Thyroid gland (tissue), 4 donors: ENCODE results near the gene SLC4A7. TPM values are rescaled to one million over a fixed set of nuclear protein-coding genes. Genes with fewer than 3 reads are reported as not detected.

Source experiments
- DNase-seq, 2 donors: peaks; one replicate each; pipeline ENCODE4 v3.0.0-alpha.2; 2019
- H3K27ac ChIP-seq, 3 donors: fragments of 200-600 bp; sonication (generic); 1 replicate in 2 of 3; 2 replicates in 1 of 3; pipeline ENCODE4 v1.5.1; 2016 to 2019; ENCODE audit warnings: mild to moderate bottlenecking in 1 of 3, moderate library complexity in 1 of 3
- H3K27me3 ChIP-seq: fragments of 200-600 bp; sonication (generic); one replicate; pipeline ENCODE4 v1.5.1; 2019
- H3K36me3 ChIP-seq, 2 donors: fragments of 200-600 bp; sonication (generic); one replicate each; pipeline ENCODE4 v1.5.1; 2016 to 2019
- H3K4me1 ChIP-seq, 2 donors: fragments of 200-600 bp; sonication (generic); one replicate each; pipeline ENCODE4 v1.5.1; 2017 to 2019
- H3K4me3 ChIP-seq, 3 donors: fragments of 200-600 bp; sonication (generic); replicated peaks in 1 of 3; 1 replicate in 2 of 3; 2 replicates in 1 of 3; pipeline ENCODE4 v1.5.1; 2016; ENCODE audit warnings: mild to moderate bottlenecking in 1 of 3
- H3K9me3 ChIP-seq: fragments of 200-600 bp; sonication (generic); one replicate; pipeline ENCODE4 v1.5.1; 2017
- POLR2A ChIP-seq, 2 donors: fragments of 450-650 bp; IDR thresholded peaks; one replicate each; pipeline ENCODE4 v1.6.1; 2017; ENCODE audit warnings: antibody characterized with exemption in 2 of 2, mild to moderate bottlenecking in 2 of 2, moderate library complexity in 1 of 2
- WGBS, 2 donors: methylation state at CpG; one replicate each; pipeline ENCODE4 v1.1.5; 2017; 5-methylcytosine and 5-hydroxymethylcytosine counted together
- intact Hi-C: fragments of 100-400 bp; cut with DNase I; formaldehyde crosslinking; loops from one replicate; pipeline ENCODE4 v1.15.1; 2023
- total RNA-seq, 4 donors: library from RNA; depleted of rRNA; stranded (reverse); fragments of >200 nt; gene quantifications; one replicate each; pipeline ENCODE4 v1.2.3, GENCODE V29; 2016
- TF ChIP-seq, protein P1 (sequence below), 6 experiments: fragments of 200-600 bp in 3 of 6; fragments of 450-650 bp in 3 of 6; sonication (generic) in 3 of 6; IDR thresholded peaks; one replicate each; pipeline ENCODE4 v1.5.1; 2016 to 2019; ENCODE audit warnings: antibody characterized with exemption in 6 of 6, mild to moderate bottlenecking in 2 of 6, inconsistent platforms in 1 of 6, moderate library complexity in 1 of 6

The SLC4A7 gene
- total RNA-seq, 4 donors from 2014 or later, result 22.0 to 47.6 (median 32.3) TPM

- no peaks in the 10 kb centered on the region for H3K9me3 ChIP-seq
- H3K4me3 ChIP-seq, result no peak overlapping the region
- intact Hi-C loops, result loop anchor here (10.0 kb wide), 1 partner anchor 315 kb away; no protein-coding TSS in a partner anchor
- DNase-seq, result no peak
- TF ChIP-seq, protein P1, sequence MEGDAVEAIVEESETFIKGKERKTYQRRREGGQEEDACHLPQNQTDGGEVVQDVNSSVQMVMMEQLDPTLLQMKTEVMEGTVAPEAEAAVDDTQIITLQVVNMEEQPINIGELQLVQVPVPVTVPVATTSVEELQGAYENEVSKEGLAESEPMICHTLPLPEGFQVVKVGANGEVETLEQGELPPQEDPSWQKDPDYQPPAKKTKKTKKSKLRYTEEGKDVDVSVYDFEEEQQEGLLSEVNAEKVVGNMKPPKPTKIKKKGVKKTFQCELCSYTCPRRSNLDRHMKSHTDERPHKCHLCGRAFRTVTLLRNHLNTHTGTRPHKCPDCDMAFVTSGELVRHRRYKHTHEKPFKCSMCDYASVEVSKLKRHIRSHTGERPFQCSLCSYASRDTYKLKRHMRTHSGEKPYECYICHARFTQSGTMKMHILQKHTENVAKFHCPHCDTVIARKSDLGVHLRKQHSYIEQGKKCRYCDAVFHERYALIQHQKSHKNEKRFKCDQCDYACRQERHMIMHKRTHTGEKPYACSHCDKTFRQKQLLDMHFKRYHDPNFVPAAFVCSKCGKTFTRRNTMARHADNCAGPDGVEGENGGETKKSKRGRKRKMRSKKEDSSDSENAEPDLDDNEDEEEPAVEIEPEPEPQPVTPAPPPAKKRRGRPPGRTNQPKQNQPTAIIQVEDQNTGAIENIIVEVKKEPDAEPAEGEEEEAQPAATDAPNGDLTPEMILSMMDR (IDR thresholded peaks at IDR 0.05), result no peak
- no peak for TF ChIP-seq POLR2A (IDR thresholded peaks at IDR 0.05)
- no peak overlapping the region for H3K27ac ChIP-seq
- no peaks in the 10 kb centered on the region for H3K36me3 ChIP-seq
- 83 to 96% methylated on average over 3 of the region's 3 CpGs for WGBS, 2 donors
- H3K4me1 ChIP-seq, result no peaks in the 10 kb centered on the region
- no peaks in the 10 kb centered on the region for H3K27me3 ChIP-seq
Observed at GRCh38 chr3:27349832-27350231, 134.4 kb downstream of the SLC4A7 start.

GRCh38 chr3:27345959-27346865, 138.0 kb downstream of the SLC4A7 start:
- TF ChIP-seq, protein P1 (IDR thresholded peaks at IDR 0.05), result no peak
- no peak for TF ChIP-seq POLR2A (IDR thresholded peaks at IDR 0.05)
- Histone ChIP-seq H3K36me3 (no peaks in the 10 kb centered on the region), H3K4me1 (no peaks in the 10 kb centered on the region), H3K27ac (no peak overlapping the region), H3K4me3 (no peak overlapping the region), H3K27me3 (no peaks in the 10 kb centered on the region), H3K9me3 (no peaks in the 10 kb centered on the region)
- DNase-seq, result no peak
- intact Hi-C loops, result no loop called here
- 92% methylated on average over 11 of the region's 11 CpGs for WGBS, 2 donors

GRCh38 chr3:27345493-27345892, 138.7 kb downstream of the SLC4A7 start:
- H3K4me3 ChIP-seq, result no peak overlapping the region
- 80 to 84% methylated on average over 5 of the region's 5 CpGs for WGBS, 2 donors
- no peak for TF ChIP-seq POLR2A (IDR thresholded peaks at IDR 0.05)
- TF ChIP-seq, protein P1 (IDR thresholded peaks at IDR 0.05), result no peak
- DNase-seq, result no peak
- intact Hi-C loops, result no loop called here
- H3K27me3 ChIP-seq, result no peaks in the 10 kb centered on the region
- H3K27ac ChIP-seq, result no peak overlapping the region
- no peaks in the 10 kb centered on the region for H3K4me1 ChIP-seq
- H3K36me3 ChIP-seq, result no peaks in the 10 kb centered on the region
- H3K9me3 ChIP-seq, result no peaks in the 10 kb centered on the region

DNA sequence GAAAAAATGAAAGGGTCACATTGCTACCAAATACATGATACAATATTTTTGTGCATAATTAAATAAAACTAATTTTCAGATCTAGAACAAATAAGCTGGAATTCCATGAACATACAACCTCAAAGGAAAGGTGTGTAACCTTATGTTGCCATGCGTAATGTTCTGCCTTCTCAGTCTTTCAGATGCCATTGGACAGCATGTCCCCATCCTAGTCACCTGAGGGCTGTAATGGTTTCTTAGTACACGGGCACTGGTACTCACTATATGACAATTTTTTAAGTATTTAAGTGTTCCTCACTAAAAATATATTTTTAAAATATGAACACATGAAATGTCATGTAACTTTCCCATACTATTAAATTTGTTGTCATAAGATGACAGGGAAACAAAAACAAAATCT, 139.1 kb downstream of the SLC4A7 start:
- Histone ChIP-seq H3K4me1 (no peaks in the 10 kb centered on the region), H3K9me3 (no peaks in the 10 kb centered on the region), H3K27ac (no peak overlapping the region), H3K4me3 (no peak overlapping the region), H3K36me3 (no peaks in the 10 kb centered on the region), H3K27me3 (no peaks in the 10 kb centered on the region)
- DNase-seq, result no peak
- no peak for TF ChIP-seq POLR2A (IDR thresholded peaks at IDR 0.05)
- WGBS, 2 donors, result 95% methylated on average over 2 of the region's 2 CpGs
- intact Hi-C loops, result no loop called here

GRCh38 chr3:27344192-27344591, 140.0 kb downstream of the SLC4A7 start:
- no peaks in the 10 kb centered on the region for H3K27me3 ChIP-seq
- WGBS, 2 donors, result 97% methylated on average over 3 of the region's 3 CpGs
- no peak overlapping the region for H3K27ac ChIP-seq
- H3K4me3 ChIP-seq, result no peak overlapping the region
- DNase-seq, result no peak
- H3K4me1 ChIP-seq, result no peaks in the 10 kb centered on the region
- H3K36me3 ChIP-seq, result no peaks in the 10 kb centered on the region
- intact Hi-C loops, result no loop called here
- H3K9me3 ChIP-seq, result no peaks in the 10 kb centered on the region
- no peak for TF ChIP-seq POLR2A (IDR thresholded peaks at IDR 0.05)
- TF ChIP-seq, protein P1 (IDR thresholded peaks at IDR 0.05), result no peak
